HEK293 (cell line): ENCODE data around the gene YIPF2.

ENCODE experiments used
- BCL11A ChIP-seq: fragments of 450-650 bp; formaldehyde crosslinking; IDR thresholded peaks from 2 replicates; pipeline ENCODE4 v1.5.1; 2016; ENCODE audit warnings: low read depth, missing biosample characterization, missing genetic modification characterization
- WT1 ChIP-seq: fragments of 450-650 bp; formaldehyde crosslinking; IDR thresholded peaks from 2 replicates; pipeline ENCODE4 v1.5.1; 2016; ENCODE audit warnings: missing biosample characterization, missing genetic modification characterization
- ZNF350 ChIP-seq: fragments of 450-650 bp; formaldehyde crosslinking; IDR thresholded peaks from 2 replicates; pipeline ENCODE4 v1.5.0; 2017; ENCODE audit warnings: missing biosample characterization, mild to moderate bottlenecking, missing genetic modification characterization
- ZNF558 ChIP-seq: fragments of 450-650 bp; formaldehyde crosslinking; IDR thresholded peaks from 2 replicates; pipeline ENCODE4 v1.5.1; 2016; ENCODE audit warnings: missing biosample characterization, missing genetic modification characterization
- ZNF571 ChIP-seq: fragments of 450-650 bp; formaldehyde crosslinking; IDR thresholded peaks from 2 replicates; pipeline ENCODE4 v1.5.0; 2017; ENCODE audit warnings: missing biosample characterization, missing genetic modification characterization
- ZNF660 ChIP-seq: fragments of 450-650 bp; IDR thresholded peaks from 2 replicates; pipeline ENCODE4 v1.5.1; 2018; ENCODE audit warnings: missing biosample characterization, mild to moderate bottlenecking, missing genetic modification characterization
- TF ChIP-seq, protein P1 (sequence below): fragments of 450-650 bp; formaldehyde crosslinking; IDR thresholded peaks from 2 replicates; pipeline ENCODE4 v1.5.1; 2016; ENCODE audit warnings: missing biosample characterization, missing genetic modification characterization
- TF ChIP-seq, protein P2 (sequence below): fragments of 450-650 bp; formaldehyde crosslinking; IDR thresholded peaks from 2 replicates; pipeline ENCODE4 v1.5.1; 2016; ENCODE audit warnings: missing biosample characterization, missing genetic modification characterization

DNA sequence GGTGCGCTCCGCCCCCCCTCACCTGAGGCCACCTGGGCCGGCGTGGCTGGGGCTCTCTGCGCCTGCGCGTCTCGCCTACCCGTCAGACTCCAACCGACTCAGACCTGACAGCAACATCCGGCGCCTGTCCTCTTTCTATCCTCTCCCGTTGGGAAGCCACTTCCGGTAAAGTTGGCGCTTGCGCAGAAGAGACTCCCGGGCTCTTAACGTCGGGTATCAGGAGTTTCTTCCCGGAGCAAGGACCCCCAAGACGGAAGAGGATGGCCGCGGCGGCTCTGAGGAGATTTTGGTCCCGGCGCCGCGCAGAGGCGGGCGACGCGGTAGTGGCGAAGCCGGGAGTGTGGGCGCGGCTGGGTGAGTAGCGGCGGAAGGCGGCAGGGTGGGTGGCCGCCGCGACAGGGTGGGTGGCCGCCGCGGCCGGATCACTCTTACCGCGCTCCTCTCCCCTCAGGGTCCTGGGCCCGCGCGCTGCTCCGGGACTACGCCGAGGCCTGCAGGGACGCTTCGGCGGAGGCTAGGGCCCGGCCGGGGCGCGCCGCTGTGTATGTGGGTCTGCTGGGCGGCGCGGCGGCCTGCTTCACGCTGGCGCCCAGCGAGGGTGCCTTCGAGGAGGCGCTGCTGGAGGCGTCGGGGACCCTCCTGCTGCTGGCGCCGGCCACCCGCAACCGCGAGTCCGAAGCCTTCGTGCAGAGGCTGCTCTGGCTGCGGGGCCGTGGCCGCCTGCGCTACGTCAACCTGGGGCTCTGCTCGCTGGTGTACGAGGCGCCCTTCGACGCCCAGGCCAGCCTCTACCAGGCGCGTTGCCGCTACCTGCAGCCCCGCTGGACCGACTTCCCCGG lies at the start of gene YIPF2, which contains the start of gene TIMM29:
- no peak for TF ChIP-seq ZNF571 (tag by site-specific recombination)
- TF ChIP-seq, protein P1, sequence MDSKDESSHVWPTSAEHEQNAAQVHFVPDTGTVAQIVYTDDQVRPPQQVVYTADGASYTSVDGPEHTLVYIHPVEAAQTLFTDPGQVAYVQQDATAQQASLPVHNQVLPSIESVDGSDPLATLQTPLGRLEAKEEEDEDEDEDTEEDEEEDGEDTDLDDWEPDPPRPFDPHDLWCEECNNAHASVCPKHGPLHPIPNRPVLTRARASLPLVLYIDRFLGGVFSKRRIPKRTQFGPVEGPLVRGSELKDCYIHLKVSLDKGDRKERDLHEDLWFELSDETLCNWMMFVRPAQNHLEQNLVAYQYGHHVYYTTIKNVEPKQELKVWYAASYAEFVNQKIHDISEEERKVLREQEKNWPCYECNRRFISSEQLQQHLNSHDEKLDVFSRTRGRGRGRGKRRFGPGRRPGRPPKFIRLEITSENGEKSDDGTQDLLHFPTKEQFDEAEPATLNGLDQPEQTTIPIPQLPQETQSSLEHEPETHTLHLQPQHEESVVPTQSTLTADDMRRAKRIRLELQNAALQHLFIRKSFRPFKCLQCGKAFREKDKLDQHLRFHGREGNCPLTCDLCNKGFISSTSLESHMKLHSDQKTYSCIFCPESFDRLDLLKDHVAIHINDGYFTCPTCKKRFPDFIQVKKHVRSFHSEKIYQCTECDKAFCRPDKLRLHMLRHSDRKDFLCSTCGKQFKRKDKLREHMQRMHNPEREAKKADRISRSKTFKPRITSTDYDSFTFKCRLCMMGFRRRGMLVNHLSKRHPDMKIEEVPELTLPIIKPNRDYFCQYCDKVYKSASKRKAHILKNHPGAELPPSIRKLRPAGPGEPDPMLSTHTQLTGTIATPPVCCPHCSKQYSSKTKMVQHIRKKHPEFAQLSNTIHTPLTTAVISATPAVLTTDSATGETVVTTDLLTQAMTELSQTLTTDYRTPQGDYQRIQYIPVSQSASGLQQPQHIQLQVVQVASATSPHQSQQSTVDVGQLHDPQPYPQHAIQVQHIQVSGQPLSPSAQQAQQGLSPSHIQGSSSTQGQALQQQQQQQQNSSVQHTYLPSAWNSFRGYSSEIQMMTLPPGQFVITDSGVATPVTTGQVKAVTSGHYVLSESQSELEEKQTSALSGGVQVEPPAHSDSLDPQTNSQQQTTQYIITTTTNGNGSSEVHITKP = no peak
- TF ChIP-seq, protein P2, sequence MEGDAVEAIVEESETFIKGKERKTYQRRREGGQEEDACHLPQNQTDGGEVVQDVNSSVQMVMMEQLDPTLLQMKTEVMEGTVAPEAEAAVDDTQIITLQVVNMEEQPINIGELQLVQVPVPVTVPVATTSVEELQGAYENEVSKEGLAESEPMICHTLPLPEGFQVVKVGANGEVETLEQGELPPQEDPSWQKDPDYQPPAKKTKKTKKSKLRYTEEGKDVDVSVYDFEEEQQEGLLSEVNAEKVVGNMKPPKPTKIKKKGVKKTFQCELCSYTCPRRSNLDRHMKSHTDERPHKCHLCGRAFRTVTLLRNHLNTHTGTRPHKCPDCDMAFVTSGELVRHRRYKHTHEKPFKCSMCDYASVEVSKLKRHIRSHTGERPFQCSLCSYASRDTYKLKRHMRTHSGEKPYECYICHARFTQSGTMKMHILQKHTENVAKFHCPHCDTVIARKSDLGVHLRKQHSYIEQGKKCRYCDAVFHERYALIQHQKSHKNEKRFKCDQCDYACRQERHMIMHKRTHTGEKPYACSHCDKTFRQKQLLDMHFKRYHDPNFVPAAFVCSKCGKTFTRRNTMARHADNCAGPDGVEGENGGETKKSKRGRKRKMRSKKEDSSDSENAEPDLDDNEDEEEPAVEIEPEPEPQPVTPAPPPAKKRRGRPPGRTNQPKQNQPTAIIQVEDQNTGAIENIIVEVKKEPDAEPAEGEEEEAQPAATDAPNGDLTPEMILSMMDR = no peak
- no peak for TF ChIP-seq ZNF558
- TF ChIP-seq BCL11A (tag by site-specific recombination) = no peak
- TF ChIP-seq ZNF350 (tag by site-specific recombination) = no peak
- peak; percentile 98 for TF ChIP-seq ZNF660 (tag by site-specific recombination)
- no peak for TF ChIP-seq WT1 (tag by site-specific recombination)
